ENCODE data around the gene CASQ1.

Gene CASQ1

GRCh38 chr1:160159846-160160245 is 30.5 kb upstream of the CASQ1 start:
- Histone ChIP-seq H3K4me3 (ENCODE audit: low read depth, low read length) (no peak overlapping the region), H3K4me1 (ENCODE audit: control insufficient read depth, insufficient read depth, low read length) (no peaks in the 10 kb centered on the region), H3K36me3 (ENCODE audit: control insufficient read depth in 2 of 2, insufficient read depth in 1 of 2, low read length in 2 of 2) (no peaks in the 10 kb centered on the region), H3K9me3 (ENCODE audit: control insufficient read depth, insufficient read depth, low read depth, low read length) (no peaks in the 10 kb centered on the region), H3K27ac (ENCODE audit: extremely low read depth, low read depth, low read length) (no peak overlapping the region)
- TF ChIP-seq ZNF610 (tag by site-specific recombination; IDR thresholded peaks at IDR 0.05; ENCODE audit: borderline replicate concordance) (no peak), ZSCAN23 (tag by site-specific recombination; IDR thresholded peaks at IDR 0.05) (no peak), ZBTB48 (tag by site-specific recombination; IDR thresholded peaks at IDR 0.05) (no peak), SETDB1 (IDR thresholded peaks at IDR 0.05; ENCODE audit: insufficient read length, low read length) (no peak), ZNF10 (tag by site-specific recombination; IDR thresholded peaks at IDR 0.05) (no peak), ZNF311 (tag by site-specific recombination; IDR thresholded peaks at IDR 0.05; ENCODE audit: borderline replicate concordance) (no peak), ZNF274 (IDR thresholded peaks at IDR 0.05; ENCODE audit: low read length) (no peak), ZNF274 (tag by site-specific recombination; IDR thresholded peaks at IDR 0.05; ENCODE audit: borderline replicate concordance) (no peak), ZNF404 (tag by site-specific recombination; IDR thresholded peaks at IDR 0.05) (no peak), ZBTB20 (tag by site-specific recombination; IDR thresholded peaks at IDR 0.05) (no peak), ZNF37A (tag by site-specific recombination; IDR thresholded peaks at IDR 0.05) (no peak), ZNF707 (tag by site-specific recombination; IDR thresholded peaks at IDR 0.05) (no peak), ZIC2 (tag by site-specific recombination; IDR thresholded peaks at IDR 0.05) (no peak)
- TF ChIP-seq, protein P1, sequence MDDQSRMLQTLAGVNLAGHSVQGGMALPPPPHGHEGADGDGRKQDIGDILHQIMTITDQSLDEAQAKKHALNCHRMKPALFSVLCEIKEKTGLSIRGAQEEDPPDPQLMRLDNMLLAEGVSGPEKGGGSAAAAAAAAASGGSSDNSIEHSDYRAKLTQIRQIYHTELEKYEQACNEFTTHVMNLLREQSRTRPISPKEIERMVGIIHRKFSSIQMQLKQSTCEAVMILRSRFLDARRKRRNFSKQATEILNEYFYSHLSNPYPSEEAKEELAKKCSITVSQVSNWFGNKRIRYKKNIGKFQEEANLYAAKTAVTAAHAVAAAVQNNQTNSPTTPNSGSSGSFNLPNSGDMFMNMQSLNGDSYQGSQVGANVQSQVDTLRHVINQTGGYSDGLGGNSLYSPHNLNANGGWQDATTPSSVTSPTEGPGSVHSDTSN (CRISPR knock-in tag; IDR thresholded peaks at IDR 0.05): no peak
- TF ChIP-seq, protein P2, sequence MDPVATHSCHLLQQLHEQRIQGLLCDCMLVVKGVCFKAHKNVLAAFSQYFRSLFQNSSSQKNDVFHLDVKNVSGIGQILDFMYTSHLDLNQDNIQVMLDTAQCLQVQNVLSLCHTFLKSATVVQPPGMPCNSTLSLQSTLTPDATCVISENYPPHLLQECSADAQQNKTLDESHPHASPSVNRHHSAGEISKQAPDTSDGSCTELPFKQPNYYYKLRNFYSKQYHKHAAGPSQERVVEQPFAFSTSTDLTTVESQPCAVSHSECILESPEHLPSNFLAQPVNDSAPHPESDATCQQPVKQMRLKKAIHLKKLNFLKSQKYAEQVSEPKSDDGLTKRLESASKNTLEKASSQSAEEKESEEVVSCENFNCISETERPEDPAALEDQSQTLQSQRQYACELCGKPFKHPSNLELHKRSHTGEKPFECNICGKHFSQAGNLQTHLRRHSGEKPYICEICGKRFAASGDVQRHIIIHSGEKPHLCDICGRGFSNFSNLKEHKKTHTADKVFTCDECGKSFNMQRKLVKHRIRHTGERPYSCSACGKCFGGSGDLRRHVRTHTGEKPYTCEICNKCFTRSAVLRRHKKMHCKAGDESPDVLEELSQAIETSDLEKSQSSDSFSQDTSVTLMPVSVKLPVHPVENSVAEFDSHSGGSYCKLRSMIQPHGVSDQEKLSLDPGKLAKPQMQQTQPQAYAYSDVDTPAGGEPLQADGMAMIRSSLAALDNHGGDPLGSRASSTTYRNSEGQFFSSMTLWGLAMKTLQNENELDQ (tag by site-specific recombination; IDR thresholded peaks at IDR 0.05; ENCODE audit: low read depth): no peak
- POLR2A ChIA-PET: no interaction called here
- CTCF ChIA-PET: interaction anchor here (1.4 to 1.6 kb wide), 2 partner anchors 75 to 131 kb away, joined by 4 to 5 read pairs; no protein-coding TSS in a partner anchor

GRCh38 chr1:160161965-160162705 is 28.2 kb upstream of the CASQ1 start:
- Histone ChIP-seq H3K36me3 (ENCODE audit: control insufficient read depth in 2 of 2, insufficient read depth in 1 of 2, low read length in 2 of 2) (no peaks in the 10 kb centered on the region), H3K27ac (ENCODE audit: extremely low read depth, low read depth, low read length) (no peak overlapping the region), H3K4me1 (ENCODE audit: control insufficient read depth, insufficient read depth, low read length) (no peaks in the 10 kb centered on the region), H3K9me3 (ENCODE audit: control insufficient read depth, insufficient read depth, low read depth, low read length) (no peaks in the 10 kb centered on the region), H3K4me3 (ENCODE audit: low read depth, low read length) (no peak overlapping the region)
- CTCF ChIA-PET: interaction anchor here (0.8 to 2.7 kb wide), 14 partner anchors 9 to 214 kb away, joined by 3 to 17 read pairs (median 4); partner anchors contain the start of gene CASQ1
- POLR2A ChIA-PET: no interaction called here
- TF ChIP-seq, protein P3, sequence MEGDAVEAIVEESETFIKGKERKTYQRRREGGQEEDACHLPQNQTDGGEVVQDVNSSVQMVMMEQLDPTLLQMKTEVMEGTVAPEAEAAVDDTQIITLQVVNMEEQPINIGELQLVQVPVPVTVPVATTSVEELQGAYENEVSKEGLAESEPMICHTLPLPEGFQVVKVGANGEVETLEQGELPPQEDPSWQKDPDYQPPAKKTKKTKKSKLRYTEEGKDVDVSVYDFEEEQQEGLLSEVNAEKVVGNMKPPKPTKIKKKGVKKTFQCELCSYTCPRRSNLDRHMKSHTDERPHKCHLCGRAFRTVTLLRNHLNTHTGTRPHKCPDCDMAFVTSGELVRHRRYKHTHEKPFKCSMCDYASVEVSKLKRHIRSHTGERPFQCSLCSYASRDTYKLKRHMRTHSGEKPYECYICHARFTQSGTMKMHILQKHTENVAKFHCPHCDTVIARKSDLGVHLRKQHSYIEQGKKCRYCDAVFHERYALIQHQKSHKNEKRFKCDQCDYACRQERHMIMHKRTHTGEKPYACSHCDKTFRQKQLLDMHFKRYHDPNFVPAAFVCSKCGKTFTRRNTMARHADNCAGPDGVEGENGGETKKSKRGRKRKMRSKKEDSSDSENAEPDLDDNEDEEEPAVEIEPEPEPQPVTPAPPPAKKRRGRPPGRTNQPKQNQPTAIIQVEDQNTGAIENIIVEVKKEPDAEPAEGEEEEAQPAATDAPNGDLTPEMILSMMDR (tag by site-specific recombination; IDR thresholded peaks at IDR 0.05): peak; percentile 56
- TF ChIP-seq OVOL3 (tag by site-specific recombination; IDR thresholded peaks at IDR 0.05) (no peak), ZNF555 (tag by site-specific recombination; conservative IDR thresholded peaks at IDR 0.05) (no peak), ZNF654 (tag by site-specific recombination; IDR thresholded peaks at IDR 0.05; ENCODE audit: low read depth) (peak; percentile 28), ZIC2 (tag by site-specific recombination; IDR thresholded peaks at IDR 0.05) (peak; percentile 23; the same call in 1 of the 2 replicates)

Data from HEK293 (cell line).